HG03460 (cell line): Measurements from ENCODE around the gene RNASEL.
"Not testable (repeated sequence)": the region's sequence is repeated elsewhere in the genome, so short reads cannot be mapped to it uniquely, and the experiment has no call there.

Source experiments
- ATAC-seq: cut with Tn5 transposase; IDR thresholded peaks from one replicate; pipeline ENCODE4 v1.9.1; 2021; ENCODE audit not compliant: unreplicated experiment

The RNASEL gene

GRCh38 chr1:182588500-182589396 lies at the start of gene RNASEL:
Gene RNASEL (minus strand): TSS chr1:182589256. CDS start chr1:182586806, 2,450 bp downstream.
- peak; percentile 87 for ATAC-seq

- ATAC-seq: no peak
These were observed 48.7 kb upstream of the RNASEL start for GRCh38 chr1:182637769-182638168.

GRCh38 chr1:182635871-182636270 lies 46.8 kb upstream of the RNASEL start:
- ATAC-seq: no peak

GRCh38 chr1:182634306-182635072 lies 45.4 kb upstream of the RNASEL start:
- no peak for ATAC-seq

- ATAC-seq: no peak
These were observed 44.7 kb upstream of the RNASEL start for GRCh38 chr1:182633657-182634281.

- no peak for ATAC-seq
These were observed 44.0 kb upstream of the RNASEL start for GRCh38 chr1:182633031-182633430.

GRCh38 chr1:182632441-182632857 lies 43.4 kb upstream of the RNASEL start:
- not testable (repeated sequence) for ATAC-seq

- no peak for ATAC-seq
These were observed 42.9 kb upstream of the RNASEL start for GRCh38 chr1:182631954-182632353.

- no peak for ATAC-seq
These were observed 42.1 kb upstream of the RNASEL start for GRCh38 chr1:182631053-182631677.

GRCh38 chr1:182630586-182630985 lies 41.5 kb upstream of the RNASEL start:
- ATAC-seq: no peak

GRCh38 chr1:182629499-182630096 lies 40.5 kb upstream of the RNASEL start:
- peak; percentile 52 for ATAC-seq

GRCh38 chr1:182629080-182629479 lies 40.0 kb upstream of the RNASEL start:
- ATAC-seq: no peak

- ATAC-seq: no peak
These were observed 39.6 kb upstream of the RNASEL start for GRCh38 chr1:182628657-182629056.

GRCh38 chr1:182627622-182628021 lies 38.6 kb upstream of the RNASEL start:
- ATAC-seq: no peak

GRCh38 chr1:182626527-182626926 lies 37.5 kb upstream of the RNASEL start:
- ATAC-seq: no peak

GRCh38 chr1:182625719-182626504 lies 36.9 kb upstream of the RNASEL start:
- no peak for ATAC-seq

GRCh38 chr1:182625024-182625423 lies 36.0 kb upstream of the RNASEL start:
- no peak for ATAC-seq

GRCh38 chr1:182624577-182624976 lies 35.5 kb upstream of the RNASEL start:
- no peak for ATAC-seq

GRCh38 chr1:182622901-182623528 lies 34.0 kb upstream of the RNASEL start:
- ATAC-seq: no peak
